ENCODE data around the gene KLHL8.

The KLHL8 gene

DNA sequence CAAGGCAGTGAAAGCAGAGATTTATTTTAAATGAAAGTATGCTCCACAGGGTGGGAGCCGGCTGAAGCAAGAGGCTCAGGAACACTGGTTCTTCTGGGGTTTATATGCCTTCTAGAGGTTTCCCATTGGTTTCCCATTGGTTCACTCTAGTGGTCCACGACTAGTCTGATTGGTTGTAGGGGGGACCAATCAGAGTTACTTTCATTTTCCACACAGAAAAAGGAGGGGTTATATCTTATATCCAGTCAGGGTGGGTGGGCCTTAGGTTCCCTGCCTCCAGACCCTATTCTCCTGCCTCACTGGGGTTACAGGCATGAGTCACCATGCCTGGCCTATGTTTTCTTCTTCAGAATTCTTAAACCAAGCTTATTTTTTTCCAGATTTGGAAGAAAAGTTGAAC is 101.6 kb downstream of the KLHL8 start:
- no peak for DNase-seq

DNA sequence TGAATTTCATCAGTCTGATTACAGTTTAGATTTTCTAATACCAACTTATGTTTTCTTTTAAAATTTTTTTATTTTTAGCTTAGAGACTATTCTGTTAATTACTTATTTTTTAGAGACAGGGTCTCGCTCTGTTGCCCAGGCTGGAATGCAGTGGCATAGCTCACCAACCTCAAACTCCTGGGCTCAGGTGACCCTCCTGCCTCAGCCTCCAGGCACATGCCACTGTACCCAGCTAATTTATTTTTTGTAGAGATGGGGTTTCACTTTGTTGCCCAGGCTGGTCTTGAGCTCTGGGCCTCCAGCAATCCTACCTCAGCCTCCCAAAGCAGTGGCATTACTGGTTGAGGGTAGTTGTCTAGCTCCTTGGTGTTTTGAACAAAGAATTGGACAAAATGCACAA is 102.0 kb downstream of the KLHL8 start:
- no peak for DNase-seq

GRCh38 chr4:87117732-87118075 is 102.7 kb downstream of the KLHL8 start:
- no peak for DNase-seq

- no peak for DNase-seq
Measured at GRCh38 chr4:87117051-87117731, 103.2 kb downstream of the KLHL8 start.

DNA sequence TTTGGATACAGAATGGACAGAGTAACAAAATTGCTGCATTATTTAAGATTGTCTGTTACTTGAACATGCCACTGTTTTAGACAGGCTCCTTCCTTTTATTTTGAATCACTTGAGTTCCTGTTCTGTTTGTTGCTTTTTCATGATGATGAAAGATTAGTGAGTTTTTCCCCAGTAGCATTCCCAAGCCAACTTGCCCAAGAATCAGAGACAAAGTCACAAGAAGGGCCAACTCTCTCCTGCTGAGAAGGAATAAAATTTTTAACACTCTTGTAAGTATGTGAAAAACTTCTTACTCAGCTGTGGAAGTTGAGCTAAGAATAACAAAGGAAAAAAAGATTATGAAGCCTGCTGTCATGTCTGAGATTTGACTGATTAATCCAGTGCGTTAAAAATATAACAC is 104.2 kb downstream of the KLHL8 start:
- DNase-seq, result no peak

GRCh38 chr4:87114245-87115062 is 106.0 kb downstream of the KLHL8 start:
- DNase-seq, result no peak

DNA sequence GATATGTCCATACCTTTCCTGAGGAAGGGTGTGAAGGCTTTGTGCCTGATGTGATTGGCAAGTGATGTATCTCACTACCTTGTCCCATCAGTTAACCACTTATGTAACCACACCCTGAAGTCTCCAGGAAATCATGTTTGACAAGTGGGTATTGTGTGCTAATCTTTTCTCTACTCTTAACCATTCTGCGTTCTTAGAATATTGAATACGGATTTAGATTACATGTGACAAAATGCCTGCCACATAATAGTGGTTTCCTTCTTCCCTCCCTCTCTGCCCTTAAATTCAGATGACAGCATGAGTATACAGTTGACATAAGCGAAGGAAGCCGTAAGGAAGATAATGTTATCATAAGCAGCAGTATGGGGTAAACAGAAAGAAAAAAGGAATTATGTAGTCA is 108.4 kb downstream of the KLHL8 start:
- DNase-seq, result no peak
